CD4-positive, alpha-beta T cell treated with Interleukin-15 for 1 hour (primary cell): ENCODE data around the gene CORIN.
A peak's percentile ranks its signal among the peaks of the same experiment; 100 is the strongest.

ENCODE experiments used
- DNase-seq: peaks from one replicate; pipeline ENCODE4 v3.0.0-alpha.2; 2020

Gene CORIN, protein sequence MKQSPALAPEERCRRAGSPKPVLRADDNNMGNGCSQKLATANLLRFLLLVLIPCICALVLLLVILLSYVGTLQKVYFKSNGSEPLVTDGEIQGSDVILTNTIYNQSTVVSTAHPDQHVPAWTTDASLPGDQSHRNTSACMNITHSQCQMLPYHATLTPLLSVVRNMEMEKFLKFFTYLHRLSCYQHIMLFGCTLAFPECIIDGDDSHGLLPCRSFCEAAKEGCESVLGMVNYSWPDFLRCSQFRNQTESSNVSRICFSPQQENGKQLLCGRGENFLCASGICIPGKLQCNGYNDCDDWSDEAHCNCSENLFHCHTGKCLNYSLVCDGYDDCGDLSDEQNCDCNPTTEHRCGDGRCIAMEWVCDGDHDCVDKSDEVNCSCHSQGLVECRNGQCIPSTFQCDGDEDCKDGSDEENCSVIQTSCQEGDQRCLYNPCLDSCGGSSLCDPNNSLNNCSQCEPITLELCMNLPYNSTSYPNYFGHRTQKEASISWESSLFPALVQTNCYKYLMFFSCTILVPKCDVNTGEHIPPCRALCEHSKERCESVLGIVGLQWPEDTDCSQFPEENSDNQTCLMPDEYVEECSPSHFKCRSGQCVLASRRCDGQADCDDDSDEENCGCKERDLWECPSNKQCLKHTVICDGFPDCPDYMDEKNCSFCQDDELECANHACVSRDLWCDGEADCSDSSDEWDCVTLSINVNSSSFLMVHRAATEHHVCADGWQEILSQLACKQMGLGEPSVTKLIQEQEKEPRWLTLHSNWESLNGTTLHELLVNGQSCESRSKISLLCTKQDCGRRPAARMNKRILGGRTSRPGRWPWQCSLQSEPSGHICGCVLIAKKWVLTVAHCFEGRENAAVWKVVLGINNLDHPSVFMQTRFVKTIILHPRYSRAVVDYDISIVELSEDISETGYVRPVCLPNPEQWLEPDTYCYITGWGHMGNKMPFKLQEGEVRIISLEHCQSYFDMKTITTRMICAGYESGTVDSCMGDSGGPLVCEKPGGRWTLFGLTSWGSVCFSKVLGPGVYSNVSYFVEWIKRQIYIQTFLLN

DNA sequence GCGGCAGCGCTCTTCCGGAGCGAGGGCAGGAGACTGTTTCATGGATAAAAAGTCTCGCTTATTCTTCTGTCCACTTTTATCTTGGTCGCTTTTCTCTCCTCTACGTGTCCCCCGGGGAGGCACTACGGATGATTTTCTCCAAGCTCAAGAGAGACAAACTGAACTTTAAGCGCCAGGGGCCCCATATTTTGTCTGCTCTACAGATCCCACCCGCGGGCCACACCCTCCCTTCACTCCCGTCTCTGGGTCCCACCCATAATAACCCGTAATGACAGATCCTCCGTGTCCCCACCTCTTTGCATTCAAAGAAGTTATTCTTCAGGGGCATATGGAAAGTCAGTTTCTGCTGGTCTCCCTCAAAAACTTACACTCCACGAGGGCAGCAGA is at the start of gene CORIN:
CORIN (minus strand) TSS at position 160 of the 387 bp plus-strand sequence; CDS start at position 42, 118 bp downstream.
- no peak for DNase-seq

GRCh38 chr4:47882228-47882627 is 44.4 kb upstream of the CORIN start:
- DNase-seq = no peak

- DNase-seq = no peak
Observed at GRCh38 chr4:47879458-47879857, 41.6 kb upstream of the CORIN start.

- DNase-seq = no peak
Observed at GRCh38 chr4:47876784-47877546, 39.1 kb upstream of the CORIN start.

GRCh38 chr4:47876310-47876709 is 38.4 kb upstream of the CORIN start:
- no peak for DNase-seq

DNA sequence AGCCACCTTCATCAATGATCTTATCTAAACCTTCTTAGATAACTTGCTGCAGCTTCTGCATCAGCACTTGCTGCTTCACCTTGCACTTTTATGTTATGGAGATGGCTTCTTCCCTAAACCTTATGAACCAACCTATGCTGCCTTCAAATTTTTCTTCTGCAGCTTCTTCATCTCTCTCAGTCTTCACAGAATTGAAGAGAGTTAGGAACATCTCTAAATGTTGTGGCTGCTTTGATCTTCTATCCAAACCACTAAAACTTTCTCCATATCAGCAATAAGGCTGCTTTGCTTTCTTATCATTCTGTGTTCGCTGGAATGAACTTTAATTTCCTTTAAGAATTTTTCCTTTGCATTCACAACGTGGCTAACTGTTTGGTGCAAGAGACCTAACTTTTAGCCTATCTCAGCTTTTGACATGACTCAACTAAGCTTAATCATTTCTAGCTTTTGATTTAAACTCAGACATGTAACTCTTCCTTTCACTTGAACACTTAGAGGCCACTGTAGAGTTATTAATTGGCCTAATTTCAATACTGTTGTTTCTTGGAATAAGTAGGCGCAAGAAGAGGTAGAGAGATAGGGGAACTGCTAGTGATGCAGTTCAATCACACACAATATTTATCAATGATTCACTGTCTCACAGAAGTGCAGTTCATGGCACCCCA is 36.1 kb upstream of the CORIN start:
- no peak for DNase-seq

DNA sequence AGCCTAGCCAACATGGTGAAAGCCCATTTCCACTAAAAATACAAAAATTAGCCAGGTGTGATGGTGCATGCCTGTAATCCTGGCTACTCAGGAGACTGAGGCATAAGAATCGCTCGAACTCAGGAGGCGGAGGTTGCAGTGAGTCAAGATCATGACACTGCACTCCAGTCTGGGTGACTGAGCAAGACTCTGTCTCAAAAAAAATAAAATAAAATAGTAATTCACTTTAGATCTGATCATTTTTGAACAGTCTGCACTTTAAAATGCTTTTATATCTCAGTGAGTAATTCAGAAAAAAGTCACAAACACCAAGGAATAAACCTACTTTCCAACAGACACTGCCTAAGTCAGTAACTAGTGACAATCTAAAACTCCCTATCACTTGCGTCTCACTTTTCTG is 25.6 kb upstream of the CORIN start:
- DNase-seq = no peak

DNA sequence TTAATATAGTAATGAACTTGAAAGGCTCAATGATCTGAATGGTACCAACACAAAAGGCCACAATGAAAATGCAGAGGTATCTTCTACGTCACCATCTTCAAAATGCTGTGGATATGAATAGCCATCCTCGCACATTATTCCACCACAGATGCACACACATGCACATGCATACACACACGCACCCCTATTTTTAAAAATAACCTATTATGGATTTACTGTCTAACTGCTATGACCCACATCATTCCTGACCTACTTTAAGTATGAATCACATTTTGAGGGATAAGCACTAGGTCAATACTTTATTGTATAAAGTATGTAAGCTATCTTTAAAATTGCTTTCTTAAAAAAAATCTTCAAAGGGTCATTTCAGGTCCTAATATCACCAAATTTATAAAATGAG is 24.4 kb upstream of the CORIN start:
- DNase-seq = no peak

GRCh38 chr4:47860305-47860704 is 22.4 kb upstream of the CORIN start:
- no peak for DNase-seq

GRCh38 chr4:47858006-47858405 is 20.1 kb upstream of the CORIN start:
- no peak for DNase-seq

GRCh38 chr4:47856713-47857112 is 18.8 kb upstream of the CORIN start:
- no peak for DNase-seq

DNA sequence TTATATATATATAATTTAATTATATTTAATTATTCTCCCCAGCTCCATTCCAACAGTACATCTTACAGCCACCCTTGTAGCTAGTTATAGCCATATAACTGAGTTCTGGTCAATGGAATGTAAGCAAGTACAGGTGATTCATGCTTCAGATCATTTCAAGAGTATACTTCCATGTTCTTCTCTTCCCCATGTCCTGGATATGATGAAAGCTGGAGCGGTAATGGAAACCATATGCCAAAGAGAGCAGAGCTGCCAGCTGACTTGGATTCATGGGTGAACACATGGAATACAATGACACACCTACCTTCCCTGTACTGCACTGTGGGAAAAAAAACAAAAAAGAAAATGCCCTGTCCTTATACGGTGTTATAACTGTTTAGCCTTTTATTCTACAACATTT is 17.5 kb upstream of the CORIN start:
- DNase-seq = no peak

- DNase-seq = no peak
Observed at GRCh38 chr4:47852136-47852535, 14.3 kb upstream of the CORIN start.

DNA sequence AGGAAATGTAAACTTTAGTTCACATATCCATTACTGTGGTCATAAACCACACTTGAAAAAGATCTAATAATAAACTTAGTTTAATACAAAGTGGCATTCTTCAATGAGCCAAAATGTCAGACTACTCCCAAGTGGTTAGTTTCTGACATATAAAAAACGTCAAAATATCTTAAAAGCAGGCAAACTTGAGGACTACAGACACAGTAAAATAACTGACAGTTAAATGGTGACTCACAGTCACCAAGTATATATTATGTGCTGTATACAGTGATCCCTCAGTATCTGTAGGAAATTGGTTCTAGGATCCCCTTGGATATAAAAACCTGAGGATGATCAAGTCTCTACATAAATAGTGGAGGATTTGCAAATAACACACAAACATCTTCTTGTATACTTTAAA is 11.6 kb upstream of the CORIN start:
- DNase-seq = no peak

DNA sequence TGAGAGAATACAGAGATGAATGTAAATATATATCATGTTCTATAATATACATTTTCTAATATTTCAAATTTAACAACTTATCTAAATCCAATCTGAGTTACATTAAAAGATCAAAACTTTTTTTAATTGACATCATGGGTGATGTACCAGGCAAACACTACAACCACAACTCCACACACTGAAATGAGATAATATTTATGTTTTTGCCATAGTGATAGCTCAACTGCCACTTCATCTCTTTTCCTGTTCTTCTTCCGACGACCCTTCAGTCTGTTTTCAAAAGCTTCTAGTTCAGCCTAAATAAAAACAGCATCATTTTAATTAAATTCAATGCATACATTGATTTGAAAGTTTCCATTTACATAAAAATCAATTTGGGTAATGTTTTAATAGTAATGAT is 10.2 kb upstream of the CORIN start:
- no peak for DNase-seq

DNA sequence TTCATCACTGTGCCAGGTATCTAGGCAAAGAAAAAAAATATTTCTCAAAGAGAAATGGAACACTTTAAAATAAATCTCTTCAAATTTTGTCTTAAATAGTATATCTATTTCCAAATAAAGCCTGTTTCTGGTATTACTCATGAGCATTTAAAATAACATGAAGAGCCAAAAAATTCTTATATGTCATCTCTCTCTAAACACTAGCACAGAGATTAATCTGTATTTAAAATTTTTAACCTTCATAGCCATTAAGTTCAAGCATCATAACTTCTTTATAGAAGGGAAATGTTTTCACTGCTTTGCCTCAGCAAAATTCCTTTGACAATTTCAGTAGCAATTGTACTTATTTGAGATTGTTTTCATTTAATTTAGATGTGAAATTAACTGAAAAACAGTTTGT is 5.1 kb upstream of the CORIN start:
- no peak for DNase-seq

- DNase-seq = no peak
Observed at GRCh38 chr4:47840291-47840690, 2.4 kb upstream of the CORIN start.

DNA sequence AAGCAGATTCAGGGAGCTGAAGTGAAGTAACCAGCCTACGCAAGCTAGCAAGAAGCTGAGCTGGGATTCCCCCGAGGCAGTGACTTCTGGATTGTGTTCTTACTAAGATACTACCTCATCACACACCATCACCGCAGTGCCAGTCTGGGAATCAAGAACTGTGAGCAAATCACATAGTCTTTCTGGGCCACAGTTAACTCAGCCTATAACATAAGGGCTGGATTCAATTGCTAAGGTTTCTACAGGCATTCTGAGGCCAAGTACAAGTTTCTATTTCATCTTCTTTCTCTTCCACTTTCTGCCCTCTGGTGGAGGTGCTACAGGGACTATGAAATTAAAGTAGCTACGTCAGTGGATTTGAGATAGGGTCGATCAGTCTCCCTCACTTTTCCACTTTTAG is 1.4 kb upstream of the CORIN start:
- DNase-seq = no peak

- no peak for DNase-seq
Observed at GRCh38 chr4:47838445-47838844, 578 bp upstream of the CORIN start.

GRCh38 chr4:47837094-47837907 is 566 bp downstream of the CORIN start:
- DNase-seq = peak; percentile 43

DNA sequence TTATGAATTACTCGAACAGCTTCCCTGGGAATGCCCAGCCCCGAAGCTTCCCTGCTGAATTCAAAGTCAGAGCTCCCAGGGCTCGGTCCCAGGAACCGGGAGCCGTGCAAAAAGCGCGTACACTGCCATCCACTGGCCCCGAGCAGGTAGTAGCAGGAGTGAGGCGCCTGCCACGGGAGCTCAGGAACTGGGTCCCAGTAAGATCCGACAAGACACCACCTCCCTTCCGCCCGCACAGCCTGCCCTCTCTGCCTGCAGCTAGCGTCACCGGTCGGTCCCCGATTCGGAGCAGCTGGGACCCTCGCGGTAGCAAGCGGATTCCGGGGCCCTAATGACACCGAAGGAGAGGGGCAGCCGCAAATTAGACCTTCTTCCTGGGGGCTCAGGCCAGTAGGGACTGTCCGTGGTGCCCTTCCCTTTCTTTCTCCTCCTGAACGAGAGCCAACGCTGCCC is 1.2 kb downstream of the CORIN start:
- DNase-seq = peak; percentile 47
